ENCODE results near the gene STX5. TPM values are rescaled to one million over a fixed set of nuclear protein-coding genes. Genes with fewer than 3 reads are reported as not detected.
A peak's percentile ranks its signal among the peaks of the same experiment; 100 is the strongest.
"Not testable (repeated sequence)": the region's sequence is repeated elsewhere in the genome, so short reads cannot be mapped to it uniquely, and the experiment has no call there.

The STX5 gene
- total RNA-seq, 1 donor from 2014 or later = 27.4 TPM

GRCh38 chr11:62830904-62831519 lies 839 bp downstream of the STX5 start:
- DNase-seq (ENCODE audit: low read depth) = no peak

GRCh38 chr11:62828130-62828529 lies 3.7 kb downstream of the STX5 start:
- DNase-seq (ENCODE audit: low read depth) = not testable (repeated sequence)

GRCh38 chr11:62823677-62824076 lies 8.2 kb downstream of the STX5 start:
- peak; percentile 13 for DNase-seq (ENCODE audit: low read depth)

- no peak for DNase-seq (ENCODE audit: low read depth)
Measured at GRCh38 chr11:62817129-62817528, 14.7 kb downstream of the STX5 start.

- DNase-seq (ENCODE audit: low read depth) = no peak
Measured at GRCh38 chr11:62816557-62816956, 15.3 kb downstream of the STX5 start.

- DNase-seq (ENCODE audit: low read depth) = no peak
Measured at GRCh38 chr11:62811659-62812058, 20.2 kb downstream of the STX5 start.

- DNase-seq (ENCODE audit: low read depth) = no peak
Measured at GRCh38 chr11:62810748-62811147, 21.1 kb downstream of the STX5 start.

GRCh38 chr11:62806611-62807121 lies 25.2 kb downstream of the STX5 start:
- peak; percentile 65 for DNase-seq (ENCODE audit: low read depth)

- DNase-seq (ENCODE audit: low read depth) = peak; percentile 67
Measured at GRCh38 chr11:62805961-62806441, 25.9 kb downstream of the STX5 start.

- DNase-seq (ENCODE audit: low read depth) = peak; percentile 93
Measured at GRCh38 chr11:62805076-62805892, 26.6 kb downstream of the STX5 start, which contains the start of gene NXF1. Gene NXF1, minus strand, starts transcription at chr11:62805440. Its CDS starts 84 bp downstream, at chr11:62805356.

- peak; percentile 16 for DNase-seq (ENCODE audit: low read depth)
Measured at GRCh38 chr11:62804310-62805075, 27.4 kb downstream of the STX5 start.

- no peak for DNase-seq (ENCODE audit: low read depth)
Measured at GRCh38 chr11:62801071-62801470, 30.8 kb downstream of the STX5 start.

GRCh38 chr11:62799486-62799885 lies 32.4 kb downstream of the STX5 start:
- DNase-seq (ENCODE audit: low read depth) = no peak

GRCh38 chr11:62796281-62796680 lies 35.6 kb downstream of the STX5 start:
- DNase-seq (ENCODE audit: low read depth) = no peak

GRCh38 chr11:62794201-62794775 lies 37.6 kb downstream of the STX5 start:
- DNase-seq (ENCODE audit: low read depth) = no peak

- DNase-seq (ENCODE audit: low read depth) = no peak
Measured at GRCh38 chr11:62792202-62792575, 39.7 kb downstream of the STX5 start.

- peak; percentile 81 for DNase-seq (ENCODE audit: low read depth)
Measured at GRCh38 chr11:62791501-62792201, 40.2 kb downstream of the STX5 start, which contains the start of gene TMEM223. Gene TMEM223, minus strand, starts transcription at chr11:62792006. Its CDS starts 12 bp downstream, at chr11:62791994.

GRCh38 chr11:62789576-62789975 lies 42.3 kb downstream of the STX5 start:
- no peak for DNase-seq (ENCODE audit: low read depth)

- DNase-seq (ENCODE audit: low read depth) = no peak
Measured at GRCh38 chr11:62788991-62789390, 42.9 kb downstream of the STX5 start.

- DNase-seq (ENCODE audit: low read depth) = peak; percentile 99
Measured at GRCh38 chr11:62787005-62787759, 44.7 kb downstream of the STX5 start, which contains the start of gene TMEM179B. Gene TMEM179B, plus strand, starts transcription at chr11:62787402. Its CDS starts 30 bp downstream, at chr11:62787432.

All from myocyte (in vitro differentiated cells).